Adrenal gland (tissue), 5 donors: ENCODE measurements around the gene RNF20.

Experiments used
- CTCF ChIP-seq, 6 experiments: fragments of 450-650 bp in 4 of 6; fragments of 200-600 bp in 2 of 6; sonication (generic) in 1 of 6; IDR thresholded peaks; 1 replicate in 5 of 6; 2 replicates in 1 of 6; pipeline versions ENCODE4 v1.5.1 to v1.8.0; 2016 to 2021; ENCODE audit warnings: antibody characterized with exemption in 6 of 6, mild to moderate bottlenecking in 2 of 6, moderate library complexity in 1 of 6
- POLR2A ChIP-seq, 2 donors: fragments of 450-650 bp; IDR thresholded peaks; one replicate each; pipeline ENCODE4 v1.6.1; 2017; ENCODE audit warnings: antibody characterized with exemption in 2 of 2, mild to moderate bottlenecking in 2 of 2, moderate library complexity in 1 of 2
- donor health status: DM: no; HTN: no; CAD: no.

GRCh38 chr9:101571114-101571513 lies 37.5 kb downstream of the RNF20 start:
- TF ChIP-seq CTCF (IDR thresholded peaks at IDR 0.05): no peak
- no peak for TF ChIP-seq POLR2A (IDR thresholded peaks at IDR 0.05)
